Mononuclear cell (primary cell): ENCODE measurements around the gene MGMT. TPM values are rescaled to one million over a fixed set of nuclear protein-coding genes. Genes with fewer than 3 reads are reported as not detected.

ENCODE experiments used
- H3K27me3 ChIP-seq: 2 replicates; pipeline ENCODE4 v1.6.0; 2011; ENCODE audit warnings: low read length, control low read depth; ENCODE audit not compliant: insufficient read depth
- H3K4me1 ChIP-seq: 2 replicates; pipeline ENCODE4 v1.5.1; 2011; ENCODE audit warnings: mild to moderate bottlenecking, low read length, control low read depth; ENCODE audit not compliant: insufficient read depth
- H3K4me3 ChIP-seq: 2 replicates; pipeline ENCODE4 v1.5.1; 2011; ENCODE audit warnings: mild to moderate bottlenecking, low read length, moderate library complexity
- H3K9me3 ChIP-seq: 2 replicates; pipeline ENCODE4 v1.5.1; 2011; ENCODE audit warnings: low read depth, mild to moderate bottlenecking, control low read depth, low read length
- total RNA-seq: library from RNA; depleted of rRNA; stranded (reverse); fragments of >200 nt; gene quantifications from one replicate; pipeline ENCODE4 v1.2.3, GENCODE V29; 2012

Gene MGMT
- total RNA-seq, 1 donor: 10.3 TPM

DNA sequence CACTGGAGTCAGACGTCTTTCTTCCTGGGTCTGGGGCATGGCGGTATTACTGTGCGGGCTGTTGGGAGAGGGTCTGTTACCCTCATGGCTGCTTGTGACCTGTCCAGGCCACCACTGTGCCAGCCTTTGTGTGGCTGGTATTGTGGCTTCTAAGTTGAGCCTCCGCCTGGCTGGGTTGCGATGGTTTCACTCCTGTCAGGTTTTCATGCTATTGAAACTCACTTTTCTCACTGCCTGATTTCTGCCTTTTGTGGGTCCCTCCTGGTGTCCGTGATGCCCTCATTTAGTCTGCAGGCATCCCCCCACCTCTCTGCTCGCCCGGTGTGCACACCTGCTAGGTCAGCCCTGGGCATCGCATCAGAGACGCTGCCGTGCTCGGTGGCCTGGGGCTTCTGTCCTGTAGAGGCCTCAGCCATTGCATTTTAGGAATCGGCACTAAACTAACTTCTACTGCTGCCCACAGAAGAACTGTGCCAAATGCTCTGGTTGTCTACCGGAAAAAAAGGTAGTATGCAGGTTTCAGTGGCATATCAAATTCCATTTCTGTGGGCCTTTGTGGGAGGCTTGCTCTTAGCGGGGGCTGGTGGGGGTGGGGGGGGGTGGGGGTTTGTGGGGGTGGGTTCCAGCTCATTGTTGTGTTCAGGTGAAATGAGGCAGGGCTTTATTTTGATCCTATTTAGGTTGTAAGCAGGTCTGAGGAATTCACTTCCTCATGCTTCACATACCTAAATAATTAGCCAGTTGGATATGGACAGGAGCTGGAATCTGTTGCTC, 64.3 kb downstream of the MGMT start:
- H3K27me3 ChIP-seq: no peaks in the 10 kb centered on the region
- H3K9me3 ChIP-seq: no peaks in the 10 kb centered on the region
- H3K4me1 ChIP-seq: peaks cover 8% of the 10 kb centered on the region
- H3K4me3 ChIP-seq: no peak overlapping the region

DNA sequence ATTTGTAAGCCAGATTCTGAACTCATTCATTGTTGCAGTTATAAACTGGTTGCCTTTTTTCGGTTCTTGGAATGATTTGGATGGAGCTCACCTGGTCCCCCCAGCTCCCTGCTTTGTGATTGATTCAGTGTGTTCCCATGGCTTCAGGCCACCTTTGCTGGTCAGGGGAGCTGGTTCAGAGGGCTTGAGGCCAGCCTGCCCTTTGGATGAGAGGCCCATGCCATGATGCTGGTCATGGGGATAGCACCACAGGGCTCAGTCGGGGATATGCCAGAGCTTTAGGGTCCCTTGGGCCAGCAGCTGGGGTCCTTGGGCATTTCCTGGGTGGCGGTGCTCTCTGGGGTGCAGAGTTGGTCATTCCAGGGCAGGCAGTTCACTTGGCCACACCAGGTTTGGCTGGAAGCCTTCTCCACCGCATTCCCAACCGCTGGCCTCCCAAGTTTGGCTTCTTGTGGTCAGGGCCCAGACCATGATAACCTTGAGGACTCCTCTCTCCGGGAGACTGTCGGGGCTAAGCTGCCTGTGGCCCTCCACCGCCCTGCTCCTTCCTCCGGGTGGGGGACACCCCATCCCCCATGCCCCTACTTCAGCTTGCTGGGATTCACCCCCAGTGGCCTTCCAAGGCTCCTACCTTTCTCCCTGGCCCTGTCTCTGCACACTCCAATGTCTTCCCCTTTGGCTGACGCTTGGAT, 65.1 kb downstream of the MGMT start:
- H3K27me3 ChIP-seq: no peaks in the 10 kb centered on the region
- peaks cover 8% of the 10 kb centered on the region for H3K4me1 ChIP-seq
- H3K9me3 ChIP-seq: no peaks in the 10 kb centered on the region
- no peak overlapping the region for H3K4me3 ChIP-seq

DNA sequence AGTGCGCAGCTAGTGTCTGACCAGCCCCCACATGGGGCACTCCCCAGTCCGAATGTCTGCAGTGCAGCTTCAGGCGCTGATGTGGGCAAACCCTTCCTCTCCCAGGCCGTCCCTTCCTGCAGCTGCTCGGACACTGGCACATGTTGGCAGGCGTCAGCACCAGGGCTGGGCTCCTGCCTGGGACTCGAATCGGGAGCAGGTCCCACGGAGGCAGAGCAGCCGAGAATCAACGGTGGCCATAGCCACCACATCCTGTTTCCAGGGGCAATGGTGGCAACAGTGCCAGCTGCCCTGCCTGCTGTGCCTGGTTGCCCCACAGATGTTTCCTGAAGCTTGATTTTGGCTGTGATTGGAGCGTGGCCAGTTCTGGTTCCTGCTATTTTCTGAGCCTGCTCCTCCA, 65.8 kb downstream of the MGMT start:
- no peak overlapping the region for H3K4me3 ChIP-seq
- H3K27me3 ChIP-seq: no peaks in the 10 kb centered on the region
- peaks cover 8% of the 10 kb centered on the region for H3K4me1 ChIP-seq
- H3K9me3 ChIP-seq: no peaks in the 10 kb centered on the region

DNA sequence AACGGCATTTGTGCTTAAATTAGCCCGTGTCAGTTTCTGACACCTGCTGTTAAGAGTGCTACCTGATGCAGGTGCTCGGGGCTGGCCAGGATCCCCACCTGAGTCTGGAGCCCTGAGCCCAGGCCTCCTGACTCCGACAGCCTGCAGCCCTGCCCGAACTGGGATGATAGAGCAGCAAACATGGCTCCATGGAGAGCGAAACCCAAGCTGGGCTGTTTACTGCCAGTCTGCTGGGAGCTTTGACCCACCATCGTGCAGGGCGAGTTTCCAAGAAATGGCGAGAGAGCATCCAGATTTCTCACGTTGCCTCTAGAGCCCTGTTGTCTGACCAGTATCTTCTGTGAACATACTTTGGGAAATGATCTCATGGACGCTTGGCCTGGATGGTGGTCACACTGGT, 66.2 kb downstream of the MGMT start:
- Histone ChIP-seq H3K4me3 (no peak overlapping the region), H3K4me1 (peaks cover 8% of the 10 kb centered on the region), H3K9me3 (no peaks in the 10 kb centered on the region), H3K27me3 (no peaks in the 10 kb centered on the region)

DNA sequence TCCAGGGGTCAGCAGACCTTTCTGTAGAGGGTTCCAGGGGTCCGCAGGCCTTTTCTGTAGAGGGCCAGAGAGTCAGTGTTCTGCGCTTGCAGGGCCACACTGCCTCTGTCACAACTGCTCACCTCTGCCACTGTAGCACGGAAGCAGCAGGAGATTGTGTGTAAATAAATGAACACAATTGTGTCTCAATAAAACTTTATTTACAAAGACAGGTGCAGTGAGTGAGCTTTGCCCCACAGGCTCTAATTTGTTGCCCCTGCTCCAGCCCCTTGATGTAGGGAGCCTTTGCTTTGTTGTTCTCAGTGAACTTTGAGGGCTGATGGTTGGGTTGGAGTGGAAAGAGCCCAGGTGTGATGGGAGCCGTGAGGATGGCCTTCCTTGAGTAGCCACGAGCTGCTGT, 67.8 kb downstream of the MGMT start:
- peaks cover 8% of the 10 kb centered on the region for H3K4me1 ChIP-seq
- no peaks in the 10 kb centered on the region for H3K9me3 ChIP-seq
- H3K27me3 ChIP-seq: no peaks in the 10 kb centered on the region
- no peak overlapping the region for H3K4me3 ChIP-seq

DNA sequence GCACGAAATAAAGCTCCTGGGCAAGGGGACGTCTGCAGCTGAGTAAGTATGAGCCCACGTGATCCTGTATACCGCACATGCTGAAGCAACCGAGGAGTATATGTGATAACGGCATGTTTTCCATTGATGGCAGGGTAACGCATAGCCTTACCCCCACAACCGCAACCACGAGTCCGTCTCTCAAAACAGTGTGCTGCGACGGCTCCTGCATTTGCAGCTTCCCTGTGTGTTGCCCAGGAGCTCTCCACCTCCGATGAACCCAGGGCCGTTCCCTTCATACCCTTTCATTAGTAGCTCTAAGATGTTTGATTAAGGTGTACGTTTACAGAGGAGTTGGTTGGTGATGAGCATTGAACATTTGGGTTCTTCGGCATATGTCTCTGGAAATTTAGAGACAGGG, 69.3 kb downstream of the MGMT start:
- Histone ChIP-seq H3K4me3 (no peak overlapping the region), H3K9me3 (no peaks in the 10 kb centered on the region), H3K27me3 (no peaks in the 10 kb centered on the region), H3K4me1 (peaks cover 8% of the 10 kb centered on the region)

DNA sequence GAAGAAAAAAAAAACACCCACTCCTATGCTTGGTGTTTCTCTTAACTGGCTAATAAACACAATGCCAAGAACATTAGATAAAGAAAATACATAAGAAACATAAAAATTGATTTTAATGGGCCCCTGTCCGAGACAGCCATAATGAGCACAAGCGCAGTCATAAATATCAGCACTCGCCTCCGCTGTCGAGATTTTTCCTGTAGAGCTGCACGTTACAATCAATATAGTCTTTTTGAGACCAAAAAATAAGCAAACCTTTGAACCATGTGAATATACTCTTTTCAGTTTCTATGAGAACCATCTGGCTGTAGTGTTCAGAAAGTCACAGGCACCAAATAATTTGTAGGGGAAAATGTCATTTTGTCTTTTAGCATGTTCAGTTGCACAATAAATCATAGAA, 70.1 kb downstream of the MGMT start:
- Histone ChIP-seq H3K4me3 (no peak overlapping the region), H3K9me3 (no peaks in the 10 kb centered on the region), H3K27me3 (no peaks in the 10 kb centered on the region)

DNA sequence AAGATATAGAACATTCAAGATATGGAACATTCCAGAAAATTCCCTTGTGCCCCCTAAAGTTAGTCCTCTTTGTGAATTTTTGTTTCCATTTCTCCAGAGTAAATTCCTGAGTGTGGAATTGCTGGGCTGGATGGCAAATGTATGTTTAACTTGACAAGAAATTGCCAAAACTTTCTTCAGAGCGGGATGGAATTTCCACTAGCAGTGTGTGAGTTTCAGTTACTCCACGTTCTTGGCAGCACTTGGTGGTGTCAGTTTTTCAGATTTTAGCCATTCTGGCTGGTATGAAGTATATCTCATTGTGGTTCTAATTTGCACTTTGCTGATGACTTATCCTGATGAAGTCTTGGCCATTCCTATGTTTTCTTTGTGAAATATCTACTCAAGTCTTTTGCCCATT, 71.2 kb downstream of the MGMT start:
- H3K9me3 ChIP-seq: no peaks in the 10 kb centered on the region
- no peak overlapping the region for H3K4me3 ChIP-seq
- H3K27me3 ChIP-seq: no peaks in the 10 kb centered on the region
- no peaks in the 10 kb centered on the region for H3K4me1 ChIP-seq

More for the DNA sequence above, 70.1 kb downstream of the MGMT start:
- H3K4me1 ChIP-seq: peaks cover 8% of the 10 kb centered on the region

DNA sequence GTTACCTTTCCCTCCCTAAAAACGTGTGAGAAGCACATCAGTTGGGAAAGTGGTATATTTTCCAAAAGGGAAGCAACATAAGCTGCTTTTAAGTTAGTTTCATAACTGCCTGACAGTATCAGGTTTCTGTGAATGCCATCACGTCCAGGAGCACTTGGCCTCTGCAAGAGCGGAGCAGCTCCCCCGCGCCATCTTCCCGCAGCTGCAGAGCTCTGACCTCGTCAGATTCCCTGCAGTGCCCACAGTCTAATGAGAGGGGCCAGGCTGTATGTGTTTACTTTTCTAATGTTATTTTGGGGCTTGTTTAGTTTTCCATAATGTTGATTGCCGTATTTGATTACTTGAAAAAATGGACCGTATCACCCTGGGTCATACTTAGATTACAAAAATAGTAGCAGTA, 74.2 kb downstream of the MGMT start:
- Histone ChIP-seq H3K27me3 (no peaks in the 10 kb centered on the region), H3K4me1 (no peaks in the 10 kb centered on the region), H3K4me3 (no peak overlapping the region), H3K9me3 (no peaks in the 10 kb centered on the region)

DNA sequence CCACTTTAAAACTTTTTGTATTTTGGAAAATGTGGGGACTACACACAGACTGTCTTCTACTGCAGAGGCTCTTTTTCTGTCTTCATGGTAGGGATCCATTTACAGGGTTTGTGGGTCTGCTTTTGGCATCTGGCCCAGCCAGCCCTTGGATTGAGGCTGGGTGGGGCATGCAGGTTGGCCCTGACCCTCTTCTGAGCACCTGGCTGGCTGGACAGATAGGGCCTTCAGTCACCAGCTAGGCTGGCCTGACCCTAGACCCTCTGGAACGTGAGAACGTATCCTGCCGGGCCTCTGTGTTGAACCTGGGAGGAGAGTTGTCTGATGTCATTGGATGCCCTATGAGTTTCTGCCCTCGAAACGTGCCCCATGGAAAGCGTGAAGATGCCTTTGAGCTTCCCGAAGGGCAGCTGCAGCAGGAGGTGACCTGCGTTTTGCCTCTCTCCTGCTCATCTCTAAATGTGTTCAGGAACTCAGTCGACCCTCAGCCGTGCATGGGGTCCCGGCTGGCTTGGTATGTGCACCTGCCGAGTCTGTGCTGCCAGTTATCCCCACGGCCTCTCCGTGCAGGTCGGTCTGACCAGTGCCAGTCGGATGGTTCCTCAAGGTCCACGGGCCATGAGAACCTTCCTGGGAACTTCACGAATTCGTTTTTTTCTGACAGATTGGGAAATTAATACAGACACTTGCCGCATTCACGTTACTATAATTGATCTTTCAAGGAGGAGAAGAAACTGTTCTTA, 74.9 kb downstream of the MGMT start:
- no peak overlapping the region for H3K4me3 ChIP-seq
- H3K9me3 ChIP-seq: no peaks in the 10 kb centered on the region
- no peaks in the 10 kb centered on the region for H3K4me1 ChIP-seq
- H3K27me3 ChIP-seq: no peaks in the 10 kb centered on the region

DNA sequence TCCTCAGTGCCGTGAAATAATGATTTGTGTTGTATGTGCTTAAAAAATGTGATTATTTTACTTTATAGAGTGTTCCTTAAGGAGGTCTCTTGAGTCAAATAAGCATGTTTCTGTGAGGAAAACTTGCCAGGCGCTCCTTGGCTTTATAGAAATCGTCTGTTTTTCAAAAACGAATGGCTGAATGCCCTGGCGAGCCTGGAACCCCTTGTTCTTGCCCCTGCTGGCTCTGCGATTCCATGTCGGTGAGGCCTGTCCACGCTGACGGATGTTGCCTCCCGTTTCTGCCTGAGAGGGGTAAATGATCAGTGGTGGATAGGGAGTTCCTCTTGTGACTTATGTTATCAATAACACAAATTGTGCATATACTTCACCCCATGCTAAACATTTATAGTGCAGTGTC, 75.5 kb downstream of the MGMT start:
- Histone ChIP-seq H3K27me3 (no peaks in the 10 kb centered on the region), H3K4me3 (no peak overlapping the region), H3K9me3 (no peaks in the 10 kb centered on the region), H3K4me1 (no peaks in the 10 kb centered on the region)

DNA sequence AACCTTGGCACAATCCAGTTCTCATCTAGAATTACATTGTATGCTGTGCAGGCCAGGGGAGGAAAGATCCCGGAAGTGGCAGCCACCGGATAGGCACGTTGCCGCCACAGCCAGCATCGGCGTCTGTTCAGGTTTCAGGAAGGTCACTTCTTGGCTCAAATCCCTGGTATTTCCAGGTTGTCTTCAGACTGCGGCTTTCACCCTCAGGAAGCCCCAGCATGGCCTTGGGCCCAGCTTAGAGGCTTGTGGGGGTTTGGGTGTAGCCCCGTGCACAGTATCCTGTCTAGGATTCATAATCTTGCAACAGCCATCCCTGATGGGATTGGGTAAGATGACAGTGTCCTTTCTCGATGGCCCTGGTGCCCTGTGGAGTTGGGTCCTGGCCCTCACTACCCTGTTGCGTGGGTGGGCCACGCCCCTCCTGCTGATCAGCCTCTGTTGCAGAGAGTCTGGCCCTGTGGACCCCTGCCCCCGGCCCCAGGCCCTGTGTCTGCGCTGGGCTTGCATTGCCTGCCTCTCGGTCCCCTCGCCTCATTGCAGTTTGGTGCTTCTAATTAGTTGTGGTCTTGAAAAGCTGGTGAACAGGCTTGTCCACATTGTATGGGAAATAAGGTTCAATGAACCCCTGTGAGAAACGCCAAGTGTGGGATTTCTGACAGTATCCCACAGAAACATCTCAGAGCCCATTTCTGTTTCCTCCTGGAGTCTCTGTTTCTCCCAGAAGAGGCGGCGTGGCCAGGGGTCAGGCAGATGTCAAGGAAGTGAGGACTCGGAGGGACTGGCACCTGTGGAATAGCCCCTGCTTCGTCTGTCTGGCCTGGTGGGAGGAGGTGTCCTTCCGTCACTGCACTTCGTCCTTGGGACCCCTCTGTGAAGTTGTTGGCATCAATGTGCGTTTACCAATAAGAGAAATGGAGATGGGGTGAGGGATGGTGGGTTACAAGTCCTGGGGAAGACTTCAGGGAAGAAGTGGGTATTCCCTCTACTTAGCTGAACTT, 77.5 kb downstream of the MGMT start:
- Histone ChIP-seq H3K4me1 (no peaks in the 10 kb centered on the region), H3K4me3 (no peak overlapping the region), H3K27me3 (no peaks in the 10 kb centered on the region), H3K9me3 (no peaks in the 10 kb centered on the region)

DNA sequence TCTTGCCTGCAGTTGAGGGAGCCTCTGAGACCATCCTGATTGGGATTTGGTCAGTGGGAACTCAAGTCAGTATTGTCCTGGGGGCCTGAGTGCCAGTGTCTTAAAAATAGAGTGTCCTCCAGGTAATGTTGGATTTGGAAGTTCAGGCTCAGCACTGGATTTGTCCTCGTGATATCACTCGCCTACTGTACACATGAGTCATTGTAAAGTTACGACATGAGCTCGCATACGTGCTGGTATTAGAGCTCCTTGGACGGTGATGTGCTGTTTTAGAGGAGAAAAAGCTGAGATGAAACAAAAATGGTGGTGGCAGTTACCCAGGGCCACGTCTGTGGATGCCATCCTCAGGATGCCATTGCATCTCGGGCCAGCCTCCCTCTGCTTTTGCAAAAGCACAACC, 78.2 kb downstream of the MGMT start:
- Histone ChIP-seq H3K4me3 (no peak overlapping the region), H3K27me3 (no peaks in the 10 kb centered on the region), H3K4me1 (no peaks in the 10 kb centered on the region), H3K9me3 (no peaks in the 10 kb centered on the region)

DNA sequence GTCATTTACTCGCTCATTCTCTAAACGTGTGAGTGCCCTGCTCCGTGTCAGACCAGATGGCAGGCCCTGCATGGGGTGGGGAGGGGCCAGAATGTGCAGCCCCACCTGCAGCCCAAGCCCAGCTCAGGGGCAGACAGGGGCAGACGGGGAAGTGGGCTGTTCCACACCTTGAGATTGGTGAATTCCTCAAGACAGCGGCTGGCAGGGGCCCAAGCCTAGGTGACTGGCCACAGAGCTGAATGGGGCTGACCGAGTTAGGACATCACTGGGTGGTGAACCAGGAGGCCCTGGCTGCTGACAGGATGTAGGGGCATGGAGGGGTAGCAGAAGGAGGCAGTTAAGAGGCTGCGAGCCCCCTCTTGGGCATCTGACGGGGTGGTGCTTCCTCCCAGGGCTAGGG, 79.1 kb downstream of the MGMT start:
- Histone ChIP-seq H3K4me3 (no peak overlapping the region), H3K4me1 (no peaks in the 10 kb centered on the region), H3K9me3 (no peaks in the 10 kb centered on the region), H3K27me3 (no peaks in the 10 kb centered on the region)
